Aorta (tissue), 5 donors: ENCODE data around the gene TRABD2A. TPM values are rescaled to one million over a fixed set of nuclear protein-coding genes. Genes with fewer than 3 reads are reported as not detected.
A peak's percentile ranks its signal among the peaks of the same experiment; 100 is the strongest.

Experiments used
- ATAC-seq: fragments of 200-7000 bp; cut with Tn5 transposase; one replicate; pipeline ENCODE4 v1.9.1; 2022; ENCODE audit warnings: moderate library complexity; ENCODE audit not compliant: low FRiP score
- DNase-seq, 2 donors: peaks; one replicate each; pipeline ENCODE4 v3.0.0-alpha.2; 2020
- H3K27ac ChIP-seq, 2 donors: one replicate each; pipeline ENCODE4 v1.5.1; 2013; ENCODE audit warnings: low read length in 2 of 2, mild to moderate bottlenecking in 2 of 2, moderate library complexity in 2 of 2, control low read depth in 1 of 2, inconsistent platforms in 1 of 2, low read depth in 1 of 2
- H3K27me3 ChIP-seq, 2 donors: one replicate each; pipeline ENCODE4 v1.6.1; 2013; ENCODE audit warnings: control low read depth in 1 of 2, low read length in 1 of 2, mild to moderate bottlenecking in 1 of 2, moderate library complexity in 1 of 2; ENCODE audit not compliant: insufficient read depth in 2 of 2, control insufficient read depth in 1 of 2
- H3K36me3 ChIP-seq, 2 donors: one replicate each; pipeline ENCODE4 v1.6.1; 2013; ENCODE audit warnings: control low read depth in 1 of 2, low read length in 1 of 2, mild to moderate bottlenecking in 1 of 2; ENCODE audit not compliant: insufficient read depth in 2 of 2, control insufficient read depth in 1 of 2
- H3K4me1 ChIP-seq, 2 donors: one replicate each; pipeline ENCODE4 v1.6.1; 2013; ENCODE audit warnings: low read length in 2 of 2, control low read depth in 1 of 2, mild to moderate bottlenecking in 1 of 2, moderate library complexity in 1 of 2; ENCODE audit not compliant: insufficient read depth in 2 of 2, control insufficient read depth in 1 of 2
- H3K4me3 ChIP-seq, 2 donors: one replicate each; pipeline ENCODE4 v1.5.1; 2013; ENCODE audit warnings: low read length in 2 of 2, control low read depth in 1 of 2, mild to moderate bottlenecking in 1 of 2
- H3K9me3 ChIP-seq: one replicate; pipeline ENCODE4 v1.6.1; 2013; ENCODE audit warnings: mild to moderate bottlenecking, low read length; ENCODE audit not compliant: control insufficient read depth
- WGBS, 2 donors: extraction: QIAGEN DNeasy Blood & Tissue Kit; methylation state at CpG; one replicate each; pipeline ENCODE4 v1.1.7; 2013; 5-methylcytosine and 5-hydroxymethylcytosine counted together
- intact Hi-C, 2 donors: fragments of 100-400 bp; cut with DNase I; formaldehyde crosslinking; loops; one replicate each; pipeline versions ENCODE4 v1.14.2 to v1.15.0; 2022
- polyA plus RNA-seq, 2 donors: library from polyadenylated mRNA; stranded (reverse); fragments of 200-250 nt; gene quantifications; one replicate each; pipeline ENCODE4 v1.2.3, GENCODE V29; 2013
- total RNA-seq, 2 donors: library from RNA; stranded (reverse); fragmentation: NEBNext Ultra II Directional; extraction: Animal tissue kit (Norgen Biotek cat#: 25700); gene quantifications; one replicate each; pipeline ENCODE4 v1.2.1, GENCODE V29; 2021
- donor health status: healthy with polysubstance abuse.
- donor health status: Bipolar disorder and iron deficiency.
- donor health status: DM: no; HTN: no; CAD: no.
- donor health status: DM: no; HTN: no; CAD: no.
- donor health status: DM: yes; HTN: yes; CAD: no.

Gene TRABD2A
- total and polyA plus RNA-seq, 4 donors = 0.23 to 2.2 (median 1.2) TPM

DNA sequence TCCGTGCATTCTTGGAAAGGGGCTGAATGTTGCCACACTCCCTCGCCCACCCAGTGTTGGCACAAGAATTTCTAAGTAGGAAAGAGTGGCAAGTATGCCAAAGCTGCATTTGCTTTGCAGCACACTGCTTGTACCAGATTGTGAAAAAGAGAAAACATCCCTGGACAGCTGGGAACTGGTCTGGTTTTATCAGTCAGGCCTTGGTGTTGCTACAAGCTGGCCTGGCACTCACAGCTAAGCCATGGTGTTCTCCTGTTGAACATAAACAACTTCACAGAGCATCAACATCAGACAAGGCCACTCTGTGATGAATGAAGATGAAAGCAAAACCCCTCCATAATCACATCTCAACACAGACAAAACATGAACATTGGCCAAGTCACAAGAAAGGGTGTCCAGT, 4.2 kb upstream of the TRABD2A start:
- no peak overlapping the region for H3K4me3 ChIP-seq
- no peaks in the 10 kb centered on the region for H3K36me3 ChIP-seq
- H3K9me3 ChIP-seq = no peaks in the 10 kb centered on the region
- peaks cover 0 to 6% of the 10 kb centered on the region in 2 donors for H3K4me1 ChIP-seq
- 93 to 95% methylated on average over 2 of the region's 2 CpGs for WGBS, 2 donors
- no peak for DNase-seq
- no peak overlapping the region for H3K27ac ChIP-seq
- no peak for ATAC-seq
- H3K27me3 ChIP-seq = no peaks in the 10 kb centered on the region
- intact Hi-C loops = no loop called here

DNA sequence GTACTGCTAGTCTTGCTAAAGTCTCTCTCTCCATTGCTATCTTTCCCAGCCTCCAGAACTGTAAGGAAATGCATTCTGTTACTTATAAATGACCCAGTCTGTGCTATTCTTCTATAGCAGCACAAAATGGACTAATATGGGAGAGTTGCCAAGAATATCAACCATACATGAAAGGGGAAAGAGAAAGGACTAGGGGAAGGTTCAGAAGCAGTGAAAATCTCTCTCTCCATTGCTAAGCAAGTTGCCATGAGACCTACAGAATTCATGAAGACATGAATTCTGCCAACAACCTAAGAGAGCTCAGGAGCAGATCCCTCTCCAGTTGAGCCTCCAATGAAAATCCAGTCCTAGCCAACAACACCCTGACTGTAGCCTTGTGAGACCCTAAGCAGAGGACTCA, 3.6 kb upstream of the TRABD2A start:
- Histone ChIP-seq H3K4me3 (no peak overlapping the region), H3K4me1 (peaks cover 0 to 6% of the 10 kb centered on the region in 2 donors), H3K9me3 (no peaks in the 10 kb centered on the region), H3K36me3 (no peaks in the 10 kb centered on the region), H3K27ac (no peak overlapping the region), H3K27me3 (no peaks in the 10 kb centered on the region)
- ATAC-seq = no peak
- intact Hi-C loops = loop anchor here (5.0 kb wide), 1 partner anchor 387 kb away; no protein-coding TSS in a partner anchor
- DNase-seq = no peak

DNA sequence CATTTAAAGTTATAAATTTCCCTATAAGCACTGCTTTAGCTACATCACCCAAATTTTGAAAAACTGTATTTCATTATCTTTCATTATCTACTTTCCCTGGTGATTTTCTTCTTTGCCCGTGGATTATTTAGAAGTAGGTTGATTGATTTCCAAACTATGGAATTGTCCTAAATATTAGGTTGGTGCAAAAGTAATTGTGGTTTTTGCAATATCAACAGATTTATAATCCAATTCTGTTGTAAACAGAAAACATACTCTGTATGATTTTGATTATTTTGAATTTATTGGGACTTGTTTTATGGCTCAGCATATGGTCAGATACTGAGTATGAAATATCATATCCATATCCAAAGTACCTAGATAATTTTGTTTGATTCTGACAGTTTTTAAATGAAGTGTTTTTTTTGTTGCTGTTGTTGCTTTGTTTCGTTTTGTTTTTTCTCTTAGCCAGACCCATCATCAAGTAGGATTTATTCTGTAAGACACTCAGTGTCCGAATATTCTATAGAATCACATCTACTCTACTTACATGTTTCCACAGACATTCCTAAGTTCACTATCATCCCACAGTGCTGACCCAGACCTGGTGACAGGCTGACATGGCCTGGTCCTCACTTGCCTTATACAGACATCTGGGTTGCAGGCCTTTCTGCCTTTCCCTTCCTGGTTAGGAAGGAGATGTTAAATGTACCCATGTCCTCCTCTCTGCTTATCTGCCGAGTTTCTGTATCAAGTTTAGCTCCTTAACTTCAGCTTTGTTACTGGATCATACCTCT, 2.1 kb upstream of the TRABD2A start:
- WGBS, 2 donors = 91 to 97% methylated on average over 4 of the region's 4 CpGs
- ATAC-seq = no peak
- DNase-seq = no peak
- no peaks in the 10 kb centered on the region for H3K27me3 ChIP-seq
- peaks cover 0 to 6% of the 10 kb centered on the region in 2 donors for H3K4me1 ChIP-seq
- intact Hi-C loops = loop anchor here (5.0 kb wide), 1 partner anchor 386 kb away; no protein-coding TSS in a partner anchor
- H3K9me3 ChIP-seq = no peaks in the 10 kb centered on the region
- H3K27ac ChIP-seq = no peak overlapping the region
- H3K36me3 ChIP-seq = no peaks in the 10 kb centered on the region
- H3K4me3 ChIP-seq = no peak overlapping the region

DNA sequence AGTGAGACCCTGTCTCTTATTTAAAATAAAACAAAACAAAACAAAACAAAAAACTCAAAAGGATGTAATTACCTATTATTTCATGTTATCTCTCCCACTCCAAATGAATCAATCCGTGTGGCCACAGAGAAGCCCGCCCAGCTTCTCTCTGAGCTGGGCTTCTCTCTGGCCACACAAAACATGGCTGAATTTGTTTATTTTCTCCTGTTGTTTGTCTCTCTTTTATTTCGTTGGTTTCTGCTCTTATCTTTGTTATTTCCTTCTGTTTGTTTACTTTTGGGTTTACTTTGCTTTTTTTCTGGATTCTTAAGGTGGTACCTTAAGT, 1.5 kb upstream of the TRABD2A start:
- ATAC-seq (no peak), DNase-seq (no peak)
- no peak overlapping the region for H3K4me3 ChIP-seq
- H3K36me3 ChIP-seq = no peaks in the 10 kb centered on the region
- H3K4me1 ChIP-seq = peaks cover 0 to 6% of the 10 kb centered on the region in 2 donors
- H3K9me3 ChIP-seq = no peaks in the 10 kb centered on the region
- intact Hi-C loops = loop anchor here (5.0 kb wide), 1 partner anchor 385 kb away; no protein-coding TSS in a partner anchor
- no peaks in the 10 kb centered on the region for H3K27me3 ChIP-seq
- H3K27ac ChIP-seq = no peak overlapping the region
- 58 to 60% methylated on average over 3 of the region's 3 CpGs for WGBS, 2 donors

DNA sequence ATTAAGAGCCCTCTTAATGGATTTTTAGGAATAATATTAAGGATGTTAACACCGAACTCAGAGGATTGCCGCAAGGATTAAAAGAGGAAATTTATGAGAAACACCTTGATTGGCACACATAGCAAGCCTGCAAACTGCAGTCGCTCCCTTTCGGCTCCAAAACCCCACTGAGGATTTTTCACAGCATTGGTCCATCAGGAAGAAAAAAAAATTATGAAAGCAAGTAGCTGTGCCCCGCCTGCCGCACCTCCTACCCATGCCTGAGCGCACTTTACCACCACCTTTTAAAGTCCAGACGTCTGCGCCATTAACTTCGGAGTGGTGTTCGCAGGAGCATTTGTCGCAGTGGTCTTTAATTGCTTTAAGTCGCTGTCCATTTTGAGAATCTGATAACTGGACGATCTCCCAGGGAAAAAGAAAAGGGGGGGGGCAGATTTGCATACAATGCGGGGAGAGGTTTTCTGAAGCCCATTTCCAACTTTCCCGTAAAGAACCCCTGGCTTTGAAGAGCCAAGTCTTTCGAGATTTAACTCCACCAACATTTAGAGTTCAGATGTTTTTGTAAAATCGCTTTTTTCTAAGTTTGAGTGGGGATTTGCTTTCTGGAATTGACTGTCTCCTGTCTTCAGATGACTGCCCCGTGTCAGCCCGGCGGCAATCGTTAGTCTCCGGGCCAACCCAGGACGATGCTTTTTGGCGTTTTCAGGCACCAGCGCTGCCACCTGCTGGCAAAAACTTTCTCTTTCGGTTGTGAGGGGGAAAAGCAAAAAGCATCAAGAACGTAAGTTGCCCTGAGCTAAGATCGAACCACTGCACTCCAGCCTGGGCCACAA, 913 bp upstream of the TRABD2A start:
- DNase-seq (peak; percentile 85 to 90), ATAC-seq (peak; percentile 72)
- Histone ChIP-seq H3K4me3 (peak overlapping the region; percentile 47 to 52), H3K36me3 (no peaks in the 10 kb centered on the region), H3K4me1 (peaks cover 0 to 6% of the 10 kb centered on the region in 2 donors), H3K27ac (no peak overlapping the region), H3K27me3 (no peaks in the 10 kb centered on the region), H3K9me3 (no peaks in the 10 kb centered on the region)
- intact Hi-C loops = loop anchor here (5.0 kb wide), 1 partner anchor 384 kb away; no protein-coding TSS in a partner anchor
- WGBS, 2 donors = 1 to 2% methylated on average over 29 of the region's 29 CpGs

DNA sequence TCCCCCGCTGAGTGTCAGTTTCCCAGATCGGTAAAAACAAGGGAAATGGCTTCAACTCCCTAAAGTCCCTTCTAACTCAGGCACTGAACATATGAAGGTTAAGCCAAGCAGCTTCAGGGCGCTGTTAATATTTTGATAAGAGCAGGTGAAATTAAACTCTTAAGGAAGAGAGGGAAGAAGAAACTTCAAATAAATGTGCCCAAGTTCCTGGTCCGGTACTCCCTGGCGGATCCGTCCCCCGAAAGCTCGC, 564 bp downstream of the TRABD2A start:
- peaks cover 0 to 6% of the 10 kb centered on the region in 2 donors for H3K4me1 ChIP-seq
- intact Hi-C loops = loop anchor here (5.0 kb wide), 1 partner anchor 383 kb away; no protein-coding TSS in a partner anchor
- H3K27ac ChIP-seq = no peak overlapping the region
- H3K27me3 ChIP-seq = no peaks in the 10 kb centered on the region
- H3K9me3 ChIP-seq = no peaks in the 10 kb centered on the region
- no peak overlapping the region for H3K4me3 ChIP-seq
- DNase-seq (no peak), ATAC-seq (no peak)
- no peaks in the 10 kb centered on the region for H3K36me3 ChIP-seq
- WGBS, 2 donors = 1% methylated on average over 8 of the region's 8 CpGs

DNA sequence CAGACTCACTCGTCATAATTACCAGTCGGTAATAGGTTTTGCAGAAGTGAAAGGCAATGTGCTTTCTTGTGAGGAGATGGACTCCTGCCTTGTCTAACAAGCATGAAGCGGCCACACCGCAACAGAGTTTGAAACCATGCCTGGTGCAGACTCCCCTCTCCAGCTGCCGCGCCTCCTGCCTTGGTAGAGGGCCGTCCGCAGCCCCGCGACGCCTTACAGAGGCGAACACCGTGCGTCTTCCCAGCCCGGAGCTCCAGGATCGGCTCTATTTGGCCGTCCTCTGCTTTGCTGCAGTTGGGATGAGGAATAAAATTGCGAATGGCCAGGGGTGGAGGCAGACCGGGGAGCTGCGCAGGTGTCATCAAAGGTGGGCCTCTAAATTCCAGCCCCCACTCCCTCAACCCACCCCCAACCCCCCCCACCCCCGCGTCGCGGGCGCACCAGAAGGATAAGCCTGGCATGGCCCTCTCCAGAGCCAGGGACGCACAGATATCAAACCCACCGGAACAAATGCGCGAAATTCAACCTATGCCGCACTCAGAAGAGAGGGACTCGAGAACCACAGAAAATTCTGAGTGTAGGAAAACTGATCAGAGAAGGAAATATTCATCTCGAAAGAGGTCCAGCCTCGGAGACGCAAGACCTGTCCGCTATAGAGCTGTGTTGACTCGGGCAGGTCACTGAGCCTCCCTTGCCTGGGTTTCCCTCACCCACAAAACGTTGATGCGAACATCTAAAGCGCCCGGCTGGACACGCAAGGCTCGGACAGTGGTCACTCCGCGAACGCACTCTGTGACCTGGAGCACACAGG, 1.1 kb downstream of the TRABD2A start:
- H3K27me3 ChIP-seq = no peaks in the 10 kb centered on the region
- no peak overlapping the region for H3K27ac ChIP-seq
- ATAC-seq (no peak), DNase-seq (peak in 1 of 2 donors; percentile 78)
- 8 to 9% methylated on average over 45 of the region's 45 CpGs for WGBS, 2 donors
- no peaks in the 10 kb centered on the region for H3K9me3 ChIP-seq
- H3K4me3 ChIP-seq = no peak overlapping the region
- intact Hi-C loops = loop anchor here (5.0 kb wide), 1 partner anchor 382 kb away; no protein-coding TSS in a partner anchor
- H3K4me1 ChIP-seq = peaks cover 0 to 6% of the 10 kb centered on the region in 2 donors
- H3K36me3 ChIP-seq = no peaks in the 10 kb centered on the region

DNA sequence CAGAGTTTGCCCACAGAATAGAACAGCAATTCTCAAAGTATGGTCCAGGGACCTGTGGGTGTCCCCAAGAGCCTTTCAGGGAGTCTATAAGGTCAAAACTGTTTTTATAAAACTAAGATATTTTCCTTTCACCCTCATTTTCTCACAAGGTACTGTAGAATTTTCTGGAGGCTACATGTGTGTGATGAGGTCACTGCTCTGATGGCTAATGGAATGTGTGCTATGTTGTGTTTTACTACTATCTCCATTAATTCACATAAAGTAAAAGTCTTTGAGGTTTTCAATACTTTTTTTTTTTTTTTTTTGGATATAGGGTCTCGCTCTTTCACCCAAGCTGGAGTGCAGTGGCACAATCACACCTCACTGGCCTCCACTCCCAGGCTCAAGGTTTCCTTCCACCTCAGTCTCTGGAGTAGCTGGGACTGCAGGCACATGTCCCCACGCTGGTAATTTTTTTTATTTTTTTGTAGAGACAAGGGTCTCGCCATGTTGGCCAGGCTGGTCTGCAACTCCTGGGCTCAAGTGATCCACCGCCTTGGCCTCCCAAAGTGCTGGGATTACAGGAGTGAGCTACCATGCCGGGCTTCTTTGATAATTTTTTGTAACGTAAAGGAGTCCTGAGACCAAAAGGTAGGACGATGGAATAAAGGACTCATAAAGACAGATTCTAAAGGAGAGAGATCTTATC, 1.8 kb downstream of the TRABD2A start:
- ATAC-seq = no peak
- no peak for DNase-seq
- 73 to 74% methylated on average over 7 of the region's 7 CpGs for WGBS, 2 donors
- Histone ChIP-seq H3K36me3 (no peaks in the 10 kb centered on the region), H3K27me3 (no peaks in the 10 kb centered on the region), H3K4me3 (no peak overlapping the region), H3K4me1 (peaks cover 0 to 6% of the 10 kb centered on the region in 2 donors), H3K27ac (no peak overlapping the region), H3K9me3 (no peaks in the 10 kb centered on the region)
- intact Hi-C loops = no loop called here
